KMS-11 (cell line): Measurements from ENCODE around the gene SH3BGRL2.

Experiments used
- H2AFZ ChIP-seq: fragments of 200-600 bp; sonication (generic); 2 replicates; pipeline ENCODE4 v1.6.1; 2016; ENCODE audit warnings: antibody characterized with exemption, mixed run types, low read depth
- H3K27ac ChIP-seq: fragments of 200-600 bp; sonication (generic); 2 replicates; pipeline ENCODE4 v1.6.1; 2016; ENCODE audit warnings: mild to moderate bottlenecking, mixed run types
- H3K27me3 ChIP-seq: fragments of 200-600 bp; sonication (generic); 2 replicates; pipeline ENCODE4 v1.6.1; 2017; ENCODE audit warnings: mild to moderate bottlenecking, low read depth, mixed run types, moderate library complexity; ENCODE audit not compliant: insufficient read depth
- H3K36me3 ChIP-seq: fragments of 200-600 bp; sonication (generic); 2 replicates; pipeline ENCODE4 v1.6.1; 2017; ENCODE audit warnings: mild to moderate bottlenecking, mixed run types; ENCODE audit not compliant: insufficient read depth
- H3K4me1 ChIP-seq: fragments of 200-600 bp; sonication (generic); 2 replicates; pipeline ENCODE4 v1.6.1; 2016; ENCODE audit warnings: mild to moderate bottlenecking, low read depth, mixed run types; ENCODE audit not compliant: poor library complexity, severe bottlenecking
- H3K4me2 ChIP-seq: fragments of 200-600 bp; sonication (generic); 2 replicates; pipeline ENCODE4 v1.7.0; 2016; ENCODE audit warnings: mild to moderate bottlenecking, mixed run types
- H3K4me3 ChIP-seq: fragments of 200-600 bp; sonication (generic); IDR thresholded peaks from 2 replicates; pipeline ENCODE4 v1.6.1; 2017; ENCODE audit warnings: low read depth, low read length, mixed read lengths; ENCODE audit not compliant: insufficient read depth
- H3K79me2 ChIP-seq: fragments of 200-600 bp; sonication (generic); 2 replicates; pipeline ENCODE4 v1.6.1; 2016; ENCODE audit warnings: low read depth, mixed run types; ENCODE audit not compliant: insufficient read depth
- H3K9ac ChIP-seq: fragments of 200-600 bp; sonication (generic); 2 replicates; pipeline ENCODE4 v1.6.1; 2016; ENCODE audit warnings: mild to moderate bottlenecking, mixed run types
- H4K20me1 ChIP-seq: fragments of 200-600 bp; sonication (generic); 2 replicates; pipeline ENCODE4 v1.6.1; 2016; ENCODE audit warnings: mild to moderate bottlenecking, mixed run types; ENCODE audit not compliant: insufficient read depth
- CTCF ChIP-seq: fragments of 200-600 bp; sonication (generic); conservative IDR thresholded peaks from 2 replicates; pipeline ENCODE4 v1.6.1; 2017; ENCODE audit warnings: low read depth, mild to moderate bottlenecking, antibody characterized with exemption, low read length, moderate library complexity, mixed read lengths

Gene SH3BGRL2

GRCh38 chr6:79605968-79606764 is 25.0 kb upstream of the SH3BGRL2 start:
- H3K27ac ChIP-seq: no peak overlapping the region
- TF ChIP-seq CTCF: no peak
- no peak overlapping the region for H3K4me3 ChIP-seq
- H3K4me2 ChIP-seq: no peak overlapping the region
- peaks cover 15% of the 10 kb centered on the region for H3K4me1 ChIP-seq
- no peaks in the 10 kb centered on the region for H3K79me2 ChIP-seq
- H3K36me3 ChIP-seq: no peaks in the 10 kb centered on the region
- H2AFZ ChIP-seq: no peak overlapping the region
- no peak overlapping the region for H3K9ac ChIP-seq
- no peaks in the 10 kb centered on the region for H4K20me1 ChIP-seq
- H3K27me3 ChIP-seq: no peaks in the 10 kb centered on the region

- H3K4me1 ChIP-seq: peaks cover 15% of the 10 kb centered on the region
- no peak overlapping the region for H3K27ac ChIP-seq
- H3K4me2 ChIP-seq: no peak overlapping the region
- no peak overlapping the region for H3K4me3 ChIP-seq
- no peak overlapping the region for H3K9ac ChIP-seq
- H3K36me3 ChIP-seq: no peaks in the 10 kb centered on the region
- no peak overlapping the region for H2AFZ ChIP-seq
- H4K20me1 ChIP-seq: no peaks in the 10 kb centered on the region
- TF ChIP-seq CTCF: no peak
- H3K79me2 ChIP-seq: no peaks in the 10 kb centered on the region
- no peaks in the 10 kb centered on the region for H3K27me3 ChIP-seq
Observed at GRCh38 chr6:79607000-79607399, 24.1 kb upstream of the SH3BGRL2 start.

GRCh38 chr6:79608334-79609224 is 22.6 kb upstream of the SH3BGRL2 start:
- Histone ChIP-seq H2AFZ (no peak overlapping the region), H3K27me3 (no peaks in the 10 kb centered on the region), H3K36me3 (no peaks in the 10 kb centered on the region), H3K9ac (no peak overlapping the region), H3K4me3 (no peak overlapping the region), H4K20me1 (no peaks in the 10 kb centered on the region), H3K27ac (no peak overlapping the region), H3K4me2 (no peak overlapping the region), H3K79me2 (no peaks in the 10 kb centered on the region), H3K4me1 (peaks cover 15% of the 10 kb centered on the region)
- no peak for TF ChIP-seq CTCF

GRCh38 chr6:79609225-79609595 is 21.9 kb upstream of the SH3BGRL2 start:
- Histone ChIP-seq H3K27me3 (no peaks in the 10 kb centered on the region), H2AFZ (no peak overlapping the region), H4K20me1 (no peaks in the 10 kb centered on the region), H3K27ac (no peak overlapping the region), H3K36me3 (no peaks in the 10 kb centered on the region), H3K79me2 (no peaks in the 10 kb centered on the region), H3K4me2 (no peak overlapping the region), H3K4me3 (no peak overlapping the region), H3K4me1 (peaks cover 15% of the 10 kb centered on the region), H3K9ac (no peak overlapping the region)
- no peak for TF ChIP-seq CTCF
